GM12865 (cell line): Measurements from ENCODE around the gene CLIP2.

Experiments
- DNase-seq: peaks from one replicate; pipeline ENCODE4 v3.0.0; 2010; ENCODE audit warnings: low read depth
- H3K4me3 ChIP-seq: 2 replicates; pipeline ENCODE4 v1.5.1; 2011; ENCODE audit warnings: mild to moderate bottlenecking, low read depth, low read length, control low read depth
- CTCF ChIP-seq: IDR thresholded peaks from 2 replicates; pipeline ENCODE4 v1.5.1; 2011; ENCODE audit warnings: low read length, control low read depth, low read depth, inconsistent platforms; ENCODE audit not compliant: insufficient read depth; ENCODE audit errors: missing control alignments

The CLIP2 gene

GRCh38 chr7:74299401-74299800 lies 10.2 kb downstream of the CLIP2 start:
- no peak for TF ChIP-seq CTCF
- no peak overlapping the region for H3K4me3 ChIP-seq
- DNase-seq, result no peak

DNA sequence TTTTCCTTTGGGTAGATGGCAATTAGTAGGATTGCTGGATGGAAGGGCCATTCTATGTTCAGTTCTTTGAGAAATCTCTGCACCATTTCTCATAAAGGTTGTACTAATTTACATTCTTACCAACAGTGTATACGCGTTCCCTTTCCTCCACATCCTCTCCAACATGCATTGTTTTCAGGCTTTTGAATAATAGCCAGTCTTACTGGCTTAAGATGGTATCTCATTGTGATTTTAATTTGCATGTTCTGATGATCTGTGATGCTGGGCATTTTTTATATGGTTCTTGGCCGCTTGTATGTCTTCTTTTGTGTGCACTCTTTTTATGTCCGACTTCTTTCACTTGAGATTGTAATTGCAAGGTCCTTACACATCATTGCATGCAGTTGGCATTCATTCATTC lies 11.7 kb downstream of the CLIP2 start:
- no peak for DNase-seq
- no peak overlapping the region for H3K4me3 ChIP-seq
- TF ChIP-seq CTCF, result no peak

DNA sequence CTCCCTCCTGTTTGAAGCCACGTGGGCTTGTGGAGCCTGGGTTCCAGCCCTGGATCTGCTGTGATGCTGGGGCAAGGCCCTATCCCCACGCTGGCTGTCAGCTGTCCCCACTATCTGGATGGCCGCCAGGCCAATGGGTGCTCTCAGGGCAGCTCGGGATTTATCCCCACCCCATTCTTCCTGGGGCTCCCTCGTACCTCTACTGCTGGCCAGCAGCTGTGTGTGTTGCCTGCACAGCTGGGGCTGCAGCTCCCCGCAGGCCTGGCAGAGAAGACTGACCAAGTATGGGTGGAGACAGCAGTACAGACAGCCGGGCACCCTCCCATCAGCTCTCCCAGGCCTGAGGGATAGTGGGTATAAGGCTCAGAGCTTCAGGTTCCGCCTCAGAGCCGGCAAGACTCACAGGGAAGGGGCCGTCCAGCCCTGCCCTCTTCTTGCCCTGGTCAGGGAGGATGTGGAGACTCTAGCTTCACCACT lies 13.6 kb downstream of the CLIP2 start:
- DNase-seq, result no peak
- H3K4me3 ChIP-seq, result no peak overlapping the region
- no peak for TF ChIP-seq CTCF

GRCh38 chr7:74304550-74304949 lies 15.3 kb downstream of the CLIP2 start:
- H3K4me3 ChIP-seq, result no peak overlapping the region
- no peak for TF ChIP-seq CTCF
- DNase-seq, result no peak

GRCh38 chr7:74306004-74306729 lies 17.0 kb downstream of the CLIP2 start:
- no peak for TF ChIP-seq CTCF
- peak overlapping the region; percentile 20 for H3K4me3 ChIP-seq
- DNase-seq, result no peak

DNA sequence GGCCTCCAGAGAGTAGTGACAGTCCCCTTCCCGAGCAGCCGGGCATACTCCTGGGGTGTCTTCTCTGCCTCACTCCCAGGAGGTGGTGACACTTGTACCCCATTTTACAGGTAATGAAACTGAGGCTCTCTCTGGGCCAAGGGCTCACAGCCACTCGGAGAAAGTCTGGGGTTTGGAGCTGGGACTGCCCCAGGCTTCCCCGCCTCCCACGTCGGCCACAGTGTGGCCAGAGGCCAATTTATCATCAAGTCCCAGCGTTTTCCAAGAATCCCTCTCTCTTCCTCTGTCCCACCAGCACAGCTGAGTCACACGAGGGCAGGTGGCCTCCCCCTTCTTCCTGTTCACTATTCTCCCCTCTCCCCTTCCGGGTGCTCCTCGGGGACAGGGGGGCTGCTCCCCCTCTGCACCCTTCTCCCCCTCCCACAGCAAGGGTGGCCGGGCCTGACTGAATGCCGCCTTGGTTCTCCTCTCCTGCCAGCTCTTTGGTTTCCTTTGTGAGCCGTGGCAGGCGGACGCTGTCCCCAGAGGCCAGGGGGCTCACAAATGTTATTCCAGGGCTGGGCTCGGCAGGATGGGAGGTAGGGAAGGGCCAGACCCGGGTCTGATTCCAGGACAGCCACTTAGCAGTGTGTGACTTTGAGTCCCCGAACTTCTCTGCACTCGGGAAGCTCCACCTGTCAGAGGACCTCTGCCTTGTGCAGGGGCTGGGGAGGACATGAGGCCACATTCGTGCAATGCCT lies 17.7 kb downstream of the CLIP2 start:
- TF ChIP-seq CTCF, result no peak
- peak; percentile 37 for DNase-seq
- H3K4me3 ChIP-seq, result peak overlapping the region; percentile 20
